HG02885 (cell line): ENCODE results near the gene NINJ1.

Experiments
- ATAC-seq: cut with Tn5 transposase; IDR thresholded peaks from one replicate; pipeline ENCODE4 v1.9.1; 2021; ENCODE audit warnings: mild to moderate bottlenecking; ENCODE audit not compliant: unreplicated experiment, poor library complexity

Gene NINJ1

DNA sequence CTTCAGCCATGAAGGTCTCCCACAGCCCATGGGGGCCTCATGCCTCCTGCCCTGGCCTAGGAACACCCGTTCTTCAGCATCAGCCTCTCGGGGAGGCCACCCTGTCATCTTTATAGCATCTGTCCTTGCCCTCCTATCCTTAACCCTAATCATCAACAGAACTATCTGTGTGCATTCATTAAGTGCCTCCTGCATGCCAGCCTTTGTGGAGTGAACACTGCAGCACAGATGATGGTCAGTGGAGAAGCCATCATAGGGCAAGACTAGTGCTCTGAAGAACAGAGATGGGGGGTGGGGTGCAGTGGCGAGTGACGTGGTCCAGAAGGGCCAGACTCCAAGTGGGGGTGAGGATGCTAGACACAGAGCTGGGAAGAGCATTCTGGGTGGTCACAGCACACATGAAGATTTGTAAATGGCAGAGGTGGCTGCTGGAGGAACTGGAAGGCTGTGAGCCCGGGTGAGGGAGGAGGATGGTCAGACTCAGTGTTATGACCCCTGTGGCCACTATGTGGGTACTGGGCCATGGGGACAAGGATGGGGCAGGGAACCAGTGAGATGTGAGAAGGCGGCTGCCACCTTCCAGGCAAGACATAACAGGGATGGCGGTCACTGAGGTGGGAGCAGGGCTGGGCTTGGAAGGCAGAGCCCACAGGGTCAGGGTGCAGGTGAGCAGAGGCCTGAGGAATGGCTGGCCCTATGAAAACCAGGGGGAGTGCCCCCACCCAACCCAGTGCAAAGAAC lies 41.6 kb downstream of the NINJ1 start:
- no peak for ATAC-seq

DNA sequence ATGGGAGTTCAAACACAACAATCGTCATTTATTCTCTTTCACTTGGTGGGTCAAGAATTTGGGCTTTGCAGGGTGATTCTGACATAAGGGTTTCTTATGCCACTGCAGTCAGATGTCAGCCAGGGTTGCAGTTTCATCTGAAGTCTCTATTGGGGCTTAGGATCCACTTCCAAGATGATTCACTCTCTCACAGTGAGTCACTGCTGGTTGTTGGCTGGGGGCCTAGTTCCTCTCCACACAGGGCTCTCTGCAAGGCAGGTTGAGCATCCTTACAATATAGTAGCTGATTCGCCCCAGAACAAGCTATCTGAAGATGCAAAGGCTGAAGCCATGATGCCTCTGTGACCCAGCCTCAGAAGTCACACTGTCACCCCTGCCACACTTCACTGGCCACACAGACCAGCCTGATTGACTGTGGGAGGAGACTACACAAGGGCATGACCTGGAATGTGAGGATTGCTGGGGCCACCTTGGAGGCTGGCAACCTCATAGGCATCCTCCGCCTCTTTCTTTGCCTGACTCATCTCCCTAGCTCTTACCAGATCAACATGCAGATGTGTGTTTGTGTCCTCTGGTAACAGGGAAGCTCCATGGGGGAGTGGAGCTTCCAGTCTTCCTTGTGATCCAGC lies 42.5 kb downstream of the NINJ1 start:
- ATAC-seq = no peak

DNA sequence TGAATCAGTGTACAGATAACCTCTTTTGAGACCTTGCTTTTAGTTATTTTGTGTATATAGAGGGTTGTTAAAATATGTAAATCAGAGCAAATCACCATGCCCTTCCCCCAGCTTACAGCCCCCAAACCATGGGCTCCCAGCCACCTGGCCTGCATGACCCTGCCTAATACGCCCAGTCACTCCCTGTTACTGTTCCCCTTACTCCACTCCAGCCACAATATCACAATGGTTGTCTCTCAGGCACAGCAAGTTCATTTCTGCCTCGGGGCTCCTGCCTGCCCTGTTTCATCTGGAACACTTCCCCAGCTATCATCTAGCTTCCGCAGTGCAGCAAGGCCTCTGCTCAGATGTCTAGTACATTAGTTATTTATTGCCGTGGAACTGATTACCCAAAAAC lies 43.0 kb downstream of the NINJ1 start:
- ATAC-seq = no peak

DNA sequence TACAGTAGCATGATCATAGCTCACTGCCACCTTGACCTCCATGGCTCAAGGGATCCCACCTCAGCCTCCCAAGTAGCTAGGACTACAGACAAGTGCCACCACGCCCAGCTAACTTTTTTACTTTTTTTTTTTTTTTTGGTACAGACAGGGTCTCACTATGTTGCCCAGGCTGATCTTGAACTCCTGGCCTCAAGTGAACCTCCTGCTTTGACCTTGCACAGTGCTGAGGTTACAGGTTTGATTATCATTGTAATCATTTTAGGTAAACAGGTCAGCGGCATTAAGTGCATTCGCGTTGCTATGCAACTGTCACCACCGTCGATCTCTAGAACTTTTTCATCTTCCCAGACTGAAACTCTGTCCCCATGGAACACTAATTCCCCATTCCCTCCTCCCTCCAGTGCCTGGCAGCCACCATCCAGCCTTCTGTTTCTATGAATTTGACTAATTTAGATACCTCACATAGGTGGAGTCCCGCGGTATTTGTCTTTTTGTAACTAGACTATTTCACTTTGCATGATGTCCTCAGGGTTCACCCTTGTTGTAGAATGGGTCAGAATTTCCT lies 43.9 kb downstream of the NINJ1 start:
- ATAC-seq = no peak

DNA sequence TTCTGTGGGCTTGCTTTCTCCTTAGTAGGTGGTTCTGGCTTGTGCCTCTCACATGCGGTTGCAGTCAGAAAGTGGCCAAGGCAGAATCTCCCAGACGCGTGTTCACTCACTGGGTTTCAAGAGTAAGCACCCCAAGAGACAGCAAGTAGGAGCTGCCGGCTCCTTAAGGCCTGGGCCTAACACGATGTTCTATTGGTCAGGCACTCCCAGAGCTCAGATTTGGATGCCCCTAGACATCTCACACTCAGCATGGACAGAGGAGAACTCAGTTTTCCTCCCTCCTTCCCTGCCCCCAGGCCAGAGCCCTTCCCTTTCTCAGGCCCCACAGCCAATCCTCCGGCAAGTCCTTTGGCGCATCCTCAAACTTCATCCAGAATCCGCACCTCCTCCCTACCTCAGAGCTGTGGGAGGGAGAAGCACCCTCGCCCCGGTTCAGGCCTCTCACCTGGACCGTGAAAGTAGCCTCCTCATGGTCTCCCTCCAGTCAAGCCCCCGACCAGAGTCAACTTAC lies 44.5 kb downstream of the NINJ1 start:
- no peak for ATAC-seq

DNA sequence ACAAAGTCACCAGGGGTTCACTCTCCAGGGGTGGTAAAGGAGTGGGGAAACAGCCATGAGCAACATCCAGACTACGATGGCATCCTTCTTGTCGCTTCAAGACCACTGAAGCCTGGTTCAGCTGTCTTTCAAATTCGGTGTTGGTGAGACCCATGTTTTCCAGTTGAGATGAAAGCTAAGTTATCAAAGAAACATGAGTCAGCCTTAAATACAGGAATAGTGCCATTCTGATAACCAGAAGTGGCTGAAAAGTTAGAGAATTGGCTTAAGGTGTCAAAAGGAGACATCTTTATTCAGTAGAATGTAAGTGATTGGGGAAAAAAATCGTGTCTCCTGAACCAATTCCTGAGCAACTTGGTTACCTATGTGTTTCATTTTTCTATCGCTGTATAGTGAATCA lies 45.0 kb downstream of the NINJ1 start:
- ATAC-seq = no peak

DNA sequence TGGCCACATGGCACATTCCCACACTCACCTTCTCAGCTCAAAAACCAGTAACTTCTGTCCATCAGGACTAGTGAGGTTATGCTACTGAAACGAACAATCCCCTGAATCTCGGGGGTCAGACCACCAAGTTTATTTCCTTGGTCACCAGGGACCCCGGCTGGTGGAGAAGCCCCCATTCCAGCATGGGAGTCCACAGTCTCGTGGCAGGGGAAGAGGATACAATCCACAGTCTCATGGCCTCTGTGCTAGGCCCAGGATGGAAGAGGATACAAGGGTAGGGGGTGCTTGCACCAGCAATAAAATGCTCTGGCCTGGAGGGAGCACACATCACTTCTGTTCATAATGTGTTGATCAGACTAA lies 45.4 kb downstream of the NINJ1 start:
- ATAC-seq = no peak

DNA sequence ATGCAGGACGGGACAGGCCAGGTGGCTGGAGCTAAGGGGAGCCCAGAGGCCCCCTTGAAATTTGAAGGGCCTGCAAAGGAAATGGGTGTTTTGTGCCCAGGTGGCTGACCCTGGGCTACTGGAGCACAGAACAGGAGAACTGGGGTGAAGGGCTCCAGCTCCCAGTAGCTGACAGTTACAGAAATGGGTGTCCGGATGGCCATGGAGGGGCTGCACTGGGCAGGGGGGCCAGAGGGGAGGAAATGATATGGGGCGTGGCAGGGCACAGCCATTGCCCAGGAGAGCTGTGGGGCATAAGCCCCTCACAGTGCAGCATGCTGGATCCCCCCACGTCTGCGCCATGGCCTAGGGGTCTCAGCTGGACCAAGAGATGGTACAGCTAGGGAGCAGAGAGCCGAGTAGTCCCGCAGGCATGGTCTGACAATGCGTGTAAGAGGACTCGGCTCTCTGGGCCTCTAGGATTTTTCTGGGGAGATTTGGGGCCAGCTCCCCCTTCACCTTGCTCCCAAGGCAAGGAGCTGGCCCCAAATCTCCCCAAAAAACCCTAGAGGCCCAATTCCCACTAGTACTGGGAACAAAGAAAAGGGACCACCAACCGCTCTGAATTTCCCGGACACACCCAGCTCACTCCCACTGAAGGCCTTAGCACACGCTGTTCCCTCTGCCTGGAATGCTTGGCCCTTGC lies 45.9 kb downstream of the NINJ1 start:
- ATAC-seq = no peak

DNA sequence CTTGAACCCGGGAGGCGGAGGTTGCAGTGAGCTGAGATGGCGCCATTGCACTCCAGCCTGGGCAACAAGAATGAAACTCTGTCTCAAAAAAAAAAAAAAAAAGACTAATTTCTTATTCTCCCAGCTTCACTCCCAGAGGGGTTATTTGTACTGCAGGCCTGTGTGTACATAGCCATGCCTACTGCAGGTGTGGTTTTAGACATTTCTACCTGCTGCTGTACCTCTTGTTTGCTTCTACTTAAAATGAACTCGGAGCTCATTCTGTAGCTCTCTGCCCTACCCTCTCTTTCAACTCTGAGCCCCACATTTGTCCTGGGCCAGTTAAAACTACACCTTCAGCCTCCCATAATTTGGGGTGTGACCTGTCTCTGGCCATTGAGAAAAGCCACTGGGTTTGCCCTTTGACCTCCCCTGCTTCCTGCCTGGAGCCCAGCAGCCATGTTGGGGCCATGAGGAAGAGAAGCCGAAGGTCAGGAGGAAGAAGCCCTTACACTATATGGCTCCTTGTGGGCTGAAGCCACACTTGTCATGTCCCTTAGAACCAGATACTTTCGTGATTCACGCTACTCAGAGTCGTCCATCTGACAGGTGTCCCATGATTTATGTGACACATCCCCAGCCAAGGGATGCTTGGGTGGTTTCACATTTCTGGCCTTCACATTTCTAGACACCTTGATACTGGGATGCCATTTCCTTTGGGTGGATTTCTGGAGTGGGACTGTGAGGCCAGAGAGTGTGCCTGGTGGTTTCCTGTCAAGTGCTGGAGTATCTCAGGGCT lies 47.4 kb downstream of the NINJ1 start:
- ATAC-seq = no peak

DNA sequence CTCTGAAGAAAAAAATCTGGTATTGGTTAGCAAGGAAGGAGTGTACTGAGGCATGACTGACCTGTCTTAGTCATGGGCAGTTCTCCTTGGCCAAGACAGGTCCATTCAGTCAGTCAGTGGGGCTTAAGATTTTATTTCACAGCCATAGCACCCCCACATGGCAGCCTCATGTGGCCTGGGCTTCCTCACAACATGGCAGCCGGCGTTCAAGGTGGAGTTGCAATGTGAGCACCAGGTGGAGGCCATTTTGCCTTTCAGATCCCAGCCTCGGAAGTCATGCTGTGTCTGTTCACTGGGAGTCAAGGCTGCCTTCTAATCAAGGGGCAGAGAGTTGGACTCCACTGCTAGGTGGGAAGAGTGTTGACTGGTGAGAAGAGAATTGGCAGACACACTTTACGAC lies 48.4 kb downstream of the NINJ1 start:
- ATAC-seq = no peak

DNA sequence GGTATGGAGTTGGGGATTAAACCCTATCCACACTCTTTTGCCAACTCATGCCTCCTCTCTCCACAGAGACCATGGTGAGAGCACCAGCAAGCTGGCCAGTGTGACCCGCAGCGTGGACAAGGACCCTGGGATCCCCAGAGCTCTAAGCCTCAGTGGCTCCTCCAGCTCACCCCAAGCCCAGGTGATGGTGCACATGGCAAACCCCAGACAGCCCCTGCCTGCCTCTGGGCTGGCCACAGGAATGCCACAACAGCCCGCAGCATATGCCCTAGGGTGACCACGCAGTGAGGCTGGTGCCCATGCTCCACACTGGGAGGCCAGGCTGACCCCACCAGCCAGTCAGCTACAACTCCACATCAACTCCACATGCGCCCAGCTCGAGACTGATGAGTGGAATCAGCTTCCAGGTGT lies 49.6 kb downstream of the NINJ1 start:
- no peak for ATAC-seq

DNA sequence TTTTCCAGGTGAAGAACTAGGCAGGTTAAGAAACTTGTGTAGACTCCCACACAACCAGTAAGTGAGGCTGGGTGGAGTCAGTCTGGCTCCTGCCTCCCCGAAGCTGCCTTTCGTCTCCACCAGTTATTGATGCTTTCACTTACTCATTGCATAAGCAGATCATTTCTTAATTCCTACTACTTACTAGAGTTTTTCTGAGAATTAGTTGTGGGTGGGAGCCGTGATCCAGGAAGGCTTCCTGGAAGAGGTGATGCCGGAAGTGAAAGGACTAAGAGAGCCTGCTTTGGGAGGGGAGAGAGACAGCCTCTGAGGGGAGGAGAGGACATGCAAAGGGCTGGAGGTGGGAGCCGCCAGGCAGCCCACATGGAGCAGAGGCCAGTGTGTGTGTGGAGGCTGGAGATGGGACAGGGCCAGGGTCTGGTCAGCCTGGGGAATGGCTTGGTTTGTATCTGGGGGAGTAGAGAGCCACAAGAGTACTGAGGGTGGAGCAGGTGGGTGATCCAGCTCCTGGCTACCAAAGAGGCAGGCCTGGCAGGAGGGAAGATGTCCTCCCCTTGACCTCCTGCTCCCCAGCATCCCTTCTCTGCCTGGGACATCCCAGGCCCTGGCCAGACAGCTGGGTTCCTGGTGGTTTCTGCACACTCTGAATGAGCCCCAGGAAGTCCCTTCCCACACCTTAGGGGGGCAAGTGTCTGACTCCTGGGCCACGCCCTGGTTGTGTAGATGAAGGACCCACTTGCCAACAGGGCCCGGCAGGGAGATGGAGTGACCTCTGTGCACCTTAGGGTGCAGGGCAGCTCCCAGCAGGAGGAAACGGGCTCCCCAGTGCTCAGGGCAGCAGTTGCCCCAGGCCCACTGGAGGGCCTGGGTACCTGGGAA lies 50.2 kb downstream of the NINJ1 start:
- ATAC-seq = no peak

DNA sequence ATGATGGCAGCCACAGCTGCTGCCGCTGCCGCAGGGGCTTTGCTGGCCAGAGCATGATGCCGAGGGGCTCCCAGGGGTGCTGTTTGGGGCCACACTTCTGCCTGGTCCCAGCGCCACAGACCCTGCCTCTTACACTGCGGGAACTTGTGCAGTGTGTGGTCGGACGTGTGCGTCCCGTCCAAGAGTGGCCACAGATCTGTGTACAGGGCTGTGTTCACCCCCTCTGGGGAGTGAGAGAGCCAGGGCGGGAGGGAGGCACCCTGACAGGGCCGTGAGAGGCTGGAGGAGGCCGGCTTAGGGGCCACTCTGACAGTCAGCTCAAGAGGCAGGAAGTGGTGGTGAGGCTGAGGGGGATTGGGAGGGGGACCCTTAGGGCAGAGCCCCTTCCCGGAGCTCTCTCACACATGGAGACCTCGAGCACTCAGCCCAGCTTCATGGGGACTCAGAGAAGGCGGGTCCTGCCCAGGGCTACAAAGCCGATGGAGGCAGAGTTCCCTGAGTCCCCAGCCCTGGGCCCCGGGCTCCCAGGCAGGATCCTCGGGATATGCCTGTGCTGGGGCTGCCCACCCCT lies 51.1 kb downstream of the NINJ1 start:
- no peak for ATAC-seq

DNA sequence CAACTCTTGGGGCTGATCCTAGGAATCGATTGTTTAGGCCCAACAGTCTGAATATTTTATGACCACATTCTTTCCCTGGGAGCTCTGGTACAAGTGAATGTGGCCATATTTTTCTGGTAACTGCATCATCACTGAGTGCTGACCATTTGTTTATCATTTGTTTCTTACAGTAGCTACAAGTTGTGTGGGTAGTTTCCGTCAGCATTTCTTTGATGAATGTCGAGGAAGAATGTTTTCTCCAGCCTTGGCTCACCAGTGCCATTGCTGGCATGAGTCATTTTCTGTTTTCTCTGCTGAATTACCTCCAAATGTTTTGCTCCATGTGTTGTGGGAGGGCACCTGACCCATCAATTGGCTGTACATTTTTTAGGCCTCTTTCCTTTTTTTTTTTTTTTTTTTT lies 52.1 kb downstream of the NINJ1 start:
- ATAC-seq = no peak

DNA sequence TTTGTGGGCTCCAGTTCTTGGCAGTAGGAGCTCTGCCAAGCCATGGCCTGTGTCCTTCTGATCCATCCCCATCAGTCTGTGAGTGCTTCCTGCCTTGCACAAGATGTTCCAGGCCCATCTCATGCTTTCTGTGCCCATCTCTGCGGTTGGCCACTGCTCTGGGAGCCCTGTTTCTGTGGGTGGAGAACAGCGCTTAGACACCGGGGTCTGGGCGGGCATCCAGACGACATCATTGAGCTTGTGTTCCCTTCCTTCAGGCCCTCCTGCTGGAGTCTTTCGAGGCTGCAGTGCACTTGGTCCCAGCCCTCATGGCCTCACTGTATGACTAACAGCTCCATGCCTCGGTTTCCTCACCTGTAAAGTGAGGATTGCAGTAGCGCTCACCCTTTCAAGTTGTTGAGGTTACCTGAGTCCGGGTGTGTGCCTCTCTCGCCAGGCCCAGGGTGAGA lies 52.9 kb downstream of the NINJ1 start:
- ATAC-seq = no peak

DNA sequence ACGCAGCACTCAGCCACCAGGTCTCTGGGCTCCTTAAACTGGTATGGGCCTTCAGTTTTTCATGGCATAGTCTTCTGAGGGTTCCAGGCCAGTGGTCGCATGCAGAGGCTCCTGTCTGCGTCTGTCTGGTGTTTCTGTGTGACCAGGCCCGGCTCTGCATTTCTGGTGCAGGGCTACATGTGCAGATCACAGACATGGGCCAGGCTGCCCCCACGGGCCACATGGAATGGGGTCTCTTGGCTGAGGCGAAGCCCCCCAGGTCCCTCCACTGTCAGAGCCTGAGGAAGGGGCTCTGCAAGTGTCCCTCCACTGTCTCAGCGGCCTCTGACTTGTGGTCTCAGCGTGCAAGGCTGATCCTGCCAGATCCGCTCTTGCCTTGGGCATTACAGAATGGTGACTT lies 53.6 kb downstream of the NINJ1 start:
- no peak for ATAC-seq

DNA sequence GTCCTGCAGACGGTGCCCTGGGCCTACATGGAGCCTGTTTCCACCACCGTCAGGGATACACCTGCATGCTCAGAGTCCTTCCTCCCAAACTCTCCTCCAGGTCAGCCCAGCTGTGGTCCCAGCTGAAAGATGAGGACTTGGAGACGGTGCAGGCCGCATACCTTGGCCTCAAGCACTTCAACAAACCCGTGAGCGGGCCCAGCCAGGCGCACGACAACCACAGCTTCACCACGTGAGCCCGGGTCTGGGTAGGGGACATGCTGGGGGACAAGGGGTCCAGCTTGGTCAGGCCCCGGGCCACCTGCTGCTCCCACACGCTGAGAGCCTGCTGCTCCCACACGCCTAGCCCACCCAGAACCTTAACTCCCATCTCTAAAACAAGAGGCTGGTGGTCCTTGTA lies 54.7 kb downstream of the NINJ1 start:
- ATAC-seq = no peak

DNA sequence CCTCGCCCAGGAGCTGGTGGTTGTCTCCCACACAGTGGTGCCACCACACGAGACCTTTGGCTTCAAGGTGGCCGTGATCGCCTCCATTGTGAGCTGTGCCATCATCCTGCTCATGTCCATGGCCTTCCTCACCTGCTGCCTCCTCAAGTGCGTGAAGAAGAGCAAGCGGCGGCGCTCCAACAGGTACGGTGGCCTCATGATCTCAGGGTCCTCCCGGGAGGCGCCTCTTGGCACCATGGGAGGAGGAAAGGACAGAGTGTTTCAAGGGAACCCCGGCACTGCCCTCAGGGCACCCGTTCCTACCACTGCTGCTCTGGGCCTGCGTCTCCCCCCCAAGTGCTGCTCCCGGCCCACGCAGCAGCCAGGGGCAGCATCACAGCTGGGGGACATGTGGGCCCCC lies 56.2 kb downstream of the NINJ1 start:
- no peak for ATAC-seq

DNA sequence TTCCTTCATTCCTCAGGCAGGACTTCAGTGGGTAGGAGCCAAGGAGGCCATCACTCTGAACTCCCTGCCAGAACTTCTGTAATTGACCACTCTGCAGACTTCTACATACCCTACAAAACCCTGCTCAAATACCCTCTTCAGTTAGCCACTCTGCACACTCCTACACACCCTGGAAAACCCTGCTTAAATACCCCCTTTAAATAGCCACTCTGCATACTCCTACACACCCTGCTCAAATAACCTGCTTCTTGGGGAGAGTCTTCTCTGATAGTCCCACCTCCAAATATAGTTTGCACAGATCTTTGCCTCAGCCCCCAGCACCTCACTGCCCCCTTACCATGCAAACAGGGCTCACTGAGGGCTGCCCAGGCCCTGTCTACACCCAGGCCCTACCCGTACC lies 56.7 kb downstream of the NINJ1 start:
- ATAC-seq = no peak
